CD4-positive, alpha-beta T cell treated with Interleukin-15 for 4 hours (primary cell): Measurements from ENCODE around the gene ZFPM1.

Experiments used
- DNase-seq: peaks from one replicate; pipeline ENCODE4 v3.0.0-alpha.2; 2020; ENCODE audit warnings: low spot score

Gene ZFPM1

DNA sequence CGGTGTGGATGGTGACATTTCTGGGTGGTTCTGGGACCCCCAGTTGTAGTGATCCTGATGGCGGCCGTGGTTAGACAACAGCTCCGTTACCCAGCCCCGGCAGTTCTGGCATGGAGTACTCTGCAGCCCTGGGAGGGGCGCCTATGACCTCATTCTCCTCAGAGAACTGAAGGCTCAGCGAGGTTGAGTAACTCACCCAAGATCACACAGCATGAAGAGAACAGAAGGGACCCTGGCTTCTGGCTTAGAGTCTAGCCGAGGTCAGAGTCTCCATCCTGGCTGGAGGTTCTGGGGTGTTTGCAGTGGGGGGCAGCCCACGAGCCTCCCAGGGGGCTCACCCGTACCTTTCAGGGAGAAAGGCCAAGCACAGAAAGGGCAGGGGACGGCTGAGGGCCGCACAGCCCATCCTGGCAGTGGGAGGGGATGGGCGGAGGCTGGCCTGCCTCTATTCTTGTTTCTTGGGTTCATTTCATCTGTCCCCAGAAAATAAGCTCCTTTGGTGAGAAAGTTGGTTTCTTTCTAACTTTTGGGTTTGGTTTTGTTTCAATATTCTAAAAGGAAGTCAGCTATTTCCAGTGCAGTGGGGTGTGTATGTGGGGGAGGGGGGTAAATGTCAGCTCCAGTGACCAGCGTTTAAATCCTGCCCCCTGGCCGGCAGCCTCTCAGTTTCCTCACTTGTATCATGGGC, 13.2 kb downstream of the ZFPM1 start:
- DNase-seq = peak; percentile 25

DNA sequence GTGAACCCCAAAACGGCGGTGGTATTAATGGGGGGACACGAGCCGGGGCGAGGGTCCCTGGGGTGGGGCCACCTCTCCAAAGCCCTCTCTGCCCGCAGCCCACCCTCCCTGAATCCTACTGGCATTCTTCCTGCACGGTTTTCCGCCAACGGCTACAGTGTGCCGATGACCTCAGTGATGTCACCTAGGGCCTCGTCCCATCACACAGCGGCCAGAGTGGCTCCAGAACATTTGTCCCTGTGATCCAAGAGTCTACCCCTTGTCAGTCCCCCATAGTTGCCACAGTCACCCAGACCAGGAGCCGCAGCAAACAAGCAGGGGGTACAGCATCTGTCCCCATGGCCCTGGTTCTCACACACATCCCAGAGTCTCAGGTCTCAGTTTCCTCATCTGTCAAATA, 13.9 kb downstream of the ZFPM1 start:
- DNase-seq = no peak

DNA sequence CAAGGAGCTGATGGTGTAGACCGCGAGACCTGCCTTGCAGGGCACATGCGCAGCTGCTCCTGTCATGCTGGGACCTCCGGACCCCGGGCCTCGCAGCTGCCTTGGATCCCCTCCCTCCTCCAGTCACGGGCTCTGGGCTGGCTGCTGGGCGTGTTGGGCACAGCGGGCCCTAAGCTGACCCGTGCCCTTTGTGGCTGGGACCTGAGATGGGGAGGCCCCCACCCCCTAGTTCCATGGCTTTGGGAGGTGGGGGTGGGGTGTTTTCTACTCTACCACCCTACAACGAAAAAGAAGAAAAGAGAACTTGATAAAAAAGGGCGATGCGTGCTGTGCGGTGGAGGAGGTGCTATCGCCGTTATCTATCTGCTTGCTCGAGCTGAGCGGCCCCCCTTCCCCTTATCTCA, 14.5 kb downstream of the ZFPM1 start:
- no peak for DNase-seq

DNA sequence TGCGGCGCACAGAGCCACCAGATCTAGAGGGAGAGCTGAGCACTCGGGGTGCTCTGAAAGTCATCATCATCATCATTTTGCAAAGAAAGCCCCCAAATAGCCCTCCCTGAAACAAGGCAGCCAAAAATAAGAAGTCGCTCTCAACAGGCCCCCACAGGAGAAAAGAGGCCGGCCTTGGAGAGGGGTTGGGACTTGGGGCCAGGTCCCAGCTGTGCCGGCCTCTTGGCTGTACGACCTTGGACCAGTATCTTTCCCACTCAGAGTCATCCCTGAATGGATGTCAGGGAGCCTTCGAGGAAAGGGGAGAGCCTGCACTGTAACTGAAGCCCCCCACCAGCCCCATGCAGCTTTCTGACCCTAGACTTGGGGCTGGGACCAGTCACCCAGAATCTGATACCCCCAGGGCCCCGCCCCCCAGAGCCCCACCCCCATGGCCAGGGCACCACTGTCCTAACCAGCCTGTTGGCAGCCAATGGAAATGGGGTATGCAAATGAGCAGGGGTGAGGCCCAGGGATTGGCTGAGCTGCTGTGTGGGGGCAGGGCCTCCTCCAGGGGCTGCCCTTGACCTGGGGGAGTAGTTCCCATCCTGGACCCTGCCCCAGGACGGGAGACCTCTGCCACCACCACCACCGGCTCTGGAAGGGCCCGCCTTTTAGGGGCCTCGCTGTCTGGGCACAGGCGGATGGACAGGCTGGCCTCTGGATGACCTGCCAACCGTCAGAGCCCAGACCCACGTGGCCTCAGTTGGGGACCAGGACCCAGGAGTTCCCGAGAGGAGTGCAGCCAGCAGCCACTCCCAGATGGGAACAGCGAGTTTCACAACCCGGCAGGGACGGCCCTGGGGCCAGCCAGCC, 15.4 kb downstream of the ZFPM1 start:
- no peak for DNase-seq

DNA sequence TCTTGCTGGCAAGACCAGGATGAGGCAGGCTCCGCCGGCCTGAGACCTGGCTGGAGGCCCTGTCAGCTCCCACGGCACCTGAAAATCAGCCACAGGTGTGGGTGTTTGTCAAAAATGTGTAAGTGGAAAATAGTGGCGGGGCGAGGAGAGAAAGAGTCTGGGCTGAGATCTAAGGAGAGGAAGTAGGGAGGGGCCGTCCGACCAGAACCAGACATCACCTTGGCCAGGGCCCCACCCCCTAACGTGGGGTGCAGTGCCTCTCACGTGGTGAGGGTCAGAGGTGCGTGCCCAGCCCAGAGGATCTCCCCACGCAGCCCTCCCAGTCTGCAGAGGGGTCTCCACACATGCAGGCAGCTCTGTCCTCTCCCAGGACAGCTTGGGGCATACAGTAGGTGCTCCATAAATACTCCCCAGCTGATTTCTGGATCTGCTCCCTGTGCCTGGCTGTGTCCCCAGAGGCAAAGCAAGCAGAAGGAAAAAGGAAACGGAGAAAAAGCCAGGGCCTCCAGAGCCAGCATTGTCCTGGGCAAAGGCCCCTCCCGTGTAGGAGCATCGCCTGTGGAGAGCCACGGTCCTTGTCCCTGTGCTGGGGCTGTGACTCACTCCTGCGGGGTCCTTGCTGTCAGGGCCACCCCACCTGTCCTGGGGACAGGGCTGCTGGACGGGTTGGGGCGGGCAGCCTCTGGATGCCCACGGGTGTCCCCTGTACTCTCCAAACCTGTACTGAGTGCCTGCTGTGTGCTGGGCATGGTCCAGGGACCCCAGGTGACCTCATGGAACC, 16.7 kb downstream of the ZFPM1 start:
- DNase-seq = peak; percentile 54

DNA sequence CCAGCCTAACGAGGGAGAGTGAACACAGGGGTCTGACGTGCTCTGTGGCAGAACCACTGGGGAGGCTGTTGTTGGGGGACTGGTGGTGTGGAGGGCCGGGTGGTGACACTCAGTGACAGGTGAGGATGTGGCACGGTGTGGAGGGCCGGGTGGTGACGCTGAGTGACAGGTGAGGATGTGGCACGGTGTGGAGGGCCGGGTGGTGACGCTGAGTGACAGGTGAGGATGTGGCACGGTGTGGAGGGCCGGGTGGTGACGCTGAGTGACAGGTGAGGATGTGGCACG, 17.3 kb downstream of the ZFPM1 start:
- DNase-seq = peak; percentile 23

DNA sequence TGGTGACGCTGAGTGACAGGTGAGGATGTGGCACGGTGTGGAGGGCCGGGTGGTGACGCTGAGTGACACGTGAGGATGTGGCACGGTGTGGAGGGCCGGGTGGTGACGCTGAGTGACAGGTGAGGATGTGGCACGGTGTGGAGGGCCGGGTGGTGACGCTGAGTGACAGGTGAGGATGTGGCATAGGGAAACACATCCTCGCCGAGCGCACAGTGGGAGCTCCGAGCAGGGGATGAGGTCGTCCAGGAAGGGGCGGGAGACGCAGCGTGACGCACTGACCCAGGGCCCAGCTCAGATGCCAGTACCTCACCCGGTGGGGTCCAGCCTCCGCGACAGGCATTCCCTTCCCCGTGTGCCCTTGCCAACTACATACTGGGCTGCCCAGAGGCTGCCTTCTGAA, 17.6 kb downstream of the ZFPM1 start:
- DNase-seq = peak; percentile 17

DNA sequence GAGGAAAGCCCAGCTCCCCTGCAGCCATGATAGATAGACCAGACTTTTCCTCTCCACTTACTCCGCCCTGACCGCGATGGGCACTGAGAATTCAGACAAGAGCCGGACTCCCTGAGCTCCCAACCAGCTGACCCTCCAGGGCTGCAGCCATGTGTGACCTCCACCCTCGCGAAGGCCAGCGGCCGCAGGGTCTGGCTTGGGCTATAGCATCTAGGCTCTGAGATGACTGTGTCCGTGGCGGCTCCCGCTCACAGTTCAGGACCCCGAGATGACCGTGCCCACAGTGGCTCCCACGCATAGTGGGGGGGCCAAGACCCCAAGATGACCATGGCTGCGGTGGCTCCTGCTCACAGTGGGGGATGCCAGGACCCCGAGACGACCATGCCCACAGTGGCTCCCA, 18.0 kb downstream of the ZFPM1 start:
- DNase-seq = no peak

DNA sequence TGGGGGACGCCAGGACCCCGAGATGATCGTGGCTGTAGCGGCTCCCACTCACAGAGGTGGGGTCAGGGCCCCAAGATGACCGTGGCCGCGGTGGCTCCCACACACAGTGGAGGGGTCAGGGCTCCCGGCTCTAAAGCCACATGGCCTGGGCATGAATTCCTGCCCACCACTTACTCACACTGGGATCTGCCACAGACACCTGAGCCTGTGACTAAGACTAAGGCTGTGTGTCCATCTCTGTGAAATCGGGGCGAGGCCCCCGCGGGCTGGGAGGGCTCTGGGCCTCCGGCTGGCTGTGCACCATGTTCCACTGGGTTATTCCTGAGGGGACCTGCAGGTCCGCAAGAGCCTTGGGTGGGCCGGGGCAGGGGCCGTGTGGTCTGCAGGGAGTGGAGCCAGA, 18.5 kb downstream of the ZFPM1 start:
- no peak for DNase-seq

DNA sequence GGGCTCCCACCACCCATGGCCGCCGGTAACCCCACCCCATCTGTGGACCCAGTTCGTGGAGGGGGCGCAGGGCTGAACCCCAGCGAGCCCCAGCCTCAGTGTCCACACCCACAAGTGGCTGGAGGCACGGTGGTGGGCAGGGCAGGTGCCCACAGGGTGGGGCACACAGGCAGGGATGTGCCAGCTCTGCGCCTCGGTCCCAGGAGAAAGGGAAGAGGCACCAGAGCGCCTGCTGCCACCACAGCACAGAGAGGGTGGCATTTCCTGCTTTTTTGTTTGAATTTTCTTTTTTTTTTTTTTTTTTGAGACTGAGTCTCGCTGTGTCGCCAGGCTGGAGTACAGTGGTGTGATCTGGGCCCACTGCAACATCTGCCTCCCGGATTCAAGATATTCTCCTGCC, 19.0 kb downstream of the ZFPM1 start:
- DNase-seq = no peak

DNA sequence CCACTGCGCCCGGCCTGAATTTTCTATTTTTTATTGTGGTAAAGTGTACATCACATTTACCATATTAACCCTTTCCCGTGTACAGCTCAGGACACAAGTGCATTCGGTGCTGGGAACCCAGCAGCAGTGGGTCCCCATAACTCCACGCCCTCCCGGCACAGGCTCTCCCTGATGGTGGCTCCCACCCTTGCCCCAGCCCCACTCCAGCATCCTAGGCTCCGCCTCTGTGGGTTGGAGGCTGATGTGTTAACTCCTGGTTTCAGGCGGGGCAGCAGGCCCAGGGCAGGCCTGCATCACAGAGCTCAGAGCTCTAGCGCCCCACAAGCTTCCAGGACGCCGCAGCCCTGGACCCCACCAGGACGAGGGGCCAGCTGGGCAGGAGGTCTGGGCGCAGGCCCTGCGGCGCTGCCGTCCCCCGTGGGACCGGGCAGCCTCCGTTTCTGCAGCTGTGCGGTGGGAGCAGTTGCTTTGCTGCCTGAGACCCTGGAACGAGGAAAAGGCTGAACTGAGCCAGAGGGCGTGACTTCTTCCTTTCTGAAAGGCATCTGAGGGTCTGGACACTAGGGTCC, 19.6 kb downstream of the ZFPM1 start:
- no peak for DNase-seq

DNA sequence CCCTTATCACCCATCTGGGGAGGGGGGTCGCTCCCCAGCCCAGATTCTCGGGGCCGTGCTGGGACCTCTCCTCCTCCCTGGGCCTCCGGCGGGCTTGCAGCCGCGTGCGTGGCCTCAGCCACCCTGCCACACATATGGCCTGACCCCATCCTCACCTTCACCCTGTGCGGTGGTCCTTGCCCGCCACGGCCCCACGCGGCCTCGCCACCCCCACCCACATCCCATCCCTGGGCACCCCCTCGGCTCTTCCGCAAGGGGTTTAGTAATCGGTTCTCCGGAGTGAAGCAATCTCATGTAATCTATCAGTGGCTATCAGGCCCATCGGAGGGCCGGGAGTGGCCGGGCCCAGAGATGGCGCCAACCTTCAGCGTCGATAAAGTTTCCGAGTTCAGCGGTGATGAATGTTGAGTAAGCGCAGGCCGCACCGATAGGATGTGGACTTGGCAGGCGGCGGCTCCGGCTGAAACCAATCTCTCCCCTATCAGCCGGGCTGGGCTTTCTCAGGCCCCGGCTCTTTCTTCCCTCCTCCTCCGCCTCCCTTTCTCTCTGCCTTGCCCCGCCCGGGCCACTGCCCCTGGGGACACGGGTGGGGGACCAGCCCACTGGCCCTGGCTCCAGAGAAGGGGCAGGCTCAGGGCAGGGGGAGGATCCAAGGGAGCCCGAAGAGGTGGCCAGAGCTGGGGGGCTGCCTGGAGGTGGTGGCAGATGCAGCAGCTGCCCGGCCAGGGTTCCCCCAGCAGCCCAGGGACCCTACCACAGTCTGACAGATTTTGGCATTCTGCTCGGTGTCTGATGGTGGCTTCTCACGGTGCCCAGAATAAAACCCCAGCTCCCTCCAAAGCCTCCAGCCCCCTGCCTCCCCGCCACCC, 20.8 kb downstream of the ZFPM1 start:
- DNase-seq = no peak

DNA sequence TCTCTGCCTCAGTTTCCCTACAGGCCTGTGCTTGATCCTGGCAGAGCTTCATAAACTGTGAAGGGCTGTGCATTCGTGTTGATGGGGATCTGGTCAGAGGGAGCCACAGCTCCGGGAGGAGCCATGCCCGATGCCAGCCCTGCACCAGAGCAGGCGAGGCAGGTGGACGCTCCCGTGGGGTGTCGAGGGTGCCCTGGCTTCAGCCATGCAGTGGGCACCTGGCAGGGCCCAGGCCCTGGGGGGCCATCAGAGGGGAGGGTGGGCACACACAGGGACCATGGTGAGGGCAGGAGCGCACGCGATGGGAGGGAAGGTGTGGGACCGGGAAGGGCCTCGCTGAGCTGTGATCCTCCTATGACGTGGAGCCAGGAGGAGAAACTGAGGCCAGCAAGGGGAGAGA, 22.0 kb downstream of the ZFPM1 start:
- DNase-seq = no peak

DNA sequence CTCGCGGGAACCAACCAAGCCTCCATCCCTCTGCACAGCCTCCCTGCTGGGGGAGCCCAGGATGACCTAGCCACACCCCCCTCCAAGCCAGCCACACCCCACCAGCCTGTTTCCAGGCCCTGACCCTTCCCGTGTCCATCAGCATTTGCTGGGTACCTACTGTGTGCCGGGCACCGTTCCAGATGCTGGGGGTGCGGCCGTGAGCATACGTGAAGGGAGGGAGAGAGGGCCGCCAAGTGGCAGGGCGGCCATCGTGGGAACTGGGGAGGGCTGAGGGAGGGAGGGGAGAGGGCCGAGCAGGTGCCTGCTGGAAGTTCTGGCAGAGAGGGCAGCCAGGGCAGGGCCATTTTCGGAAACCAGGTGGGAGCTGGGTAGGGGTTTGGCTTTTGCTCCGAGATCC, 23.1 kb downstream of the ZFPM1 start:
- DNase-seq = no peak

DNA sequence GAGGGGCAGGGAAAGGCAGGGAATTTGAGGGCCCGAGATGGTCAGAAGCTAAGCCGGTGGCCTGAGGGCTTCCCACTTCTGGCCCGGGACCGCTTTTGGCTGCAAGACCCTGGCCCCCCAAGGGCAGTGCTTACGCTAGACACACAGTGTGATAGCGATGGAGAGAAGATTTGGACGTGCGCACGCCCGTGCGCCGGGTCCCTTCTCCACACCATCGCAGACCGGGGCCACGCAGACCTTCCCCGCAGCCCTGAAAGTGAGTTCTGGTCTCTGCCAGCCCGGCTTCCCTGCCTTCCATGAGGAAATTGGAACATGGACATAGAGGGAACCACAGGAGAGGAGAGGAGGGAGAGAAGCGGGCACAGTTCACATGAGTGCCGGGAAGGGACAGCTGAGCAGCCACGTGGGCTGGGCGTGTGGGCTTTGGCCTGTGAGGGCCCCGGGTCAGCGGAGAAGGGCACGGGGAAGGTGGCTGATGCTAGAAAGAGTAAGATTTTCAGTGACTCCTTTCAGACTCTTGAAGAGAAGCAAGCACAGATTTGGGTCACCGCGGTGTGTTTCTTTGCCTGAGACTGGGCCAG, 23.8 kb downstream of the ZFPM1 start:
- DNase-seq = no peak

DNA sequence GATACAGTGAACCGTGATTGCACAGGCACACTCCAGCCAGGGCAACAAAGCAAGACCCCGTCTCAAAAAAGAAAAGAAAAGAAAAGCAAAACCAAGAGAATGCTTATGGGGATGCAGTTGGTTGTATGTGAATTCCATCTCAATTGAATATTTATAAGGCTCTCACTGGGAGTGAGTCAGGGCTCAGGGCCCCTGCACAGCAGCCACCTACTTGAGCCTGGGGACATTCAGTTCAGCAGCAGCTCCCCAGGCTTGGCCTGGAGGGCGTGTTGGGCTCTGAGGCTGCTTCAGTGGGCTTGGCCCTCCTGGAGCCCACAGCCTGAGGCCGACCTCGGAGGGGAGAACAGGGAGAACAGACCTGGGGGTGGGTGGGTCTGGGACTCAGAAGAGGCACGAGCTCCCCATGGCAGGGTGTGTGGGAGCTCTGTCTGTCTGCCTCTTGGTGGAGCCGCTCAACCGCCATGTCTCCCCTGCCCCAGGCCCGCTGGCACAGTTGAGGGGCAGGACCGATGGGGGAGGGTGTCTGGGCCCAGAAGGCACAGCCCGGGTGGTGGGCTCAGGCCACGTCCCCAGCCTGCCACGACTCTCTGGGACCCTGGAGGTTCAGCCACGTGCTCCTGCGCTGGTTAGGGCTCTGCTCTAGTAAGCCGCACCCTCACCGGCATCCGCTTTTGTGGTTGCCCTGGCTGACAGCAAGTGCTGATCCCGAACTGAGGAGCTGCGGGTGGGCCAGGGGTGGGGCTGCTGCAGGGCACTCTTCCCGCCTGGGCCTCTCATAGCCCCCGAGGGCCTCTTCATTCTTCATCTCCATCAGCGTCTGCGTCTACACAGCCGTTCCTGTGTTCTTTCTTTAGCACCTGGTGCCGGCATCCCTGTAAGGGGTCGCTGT, 24.8 kb downstream of the ZFPM1 start:
- peak; percentile 30 for DNase-seq

DNA sequence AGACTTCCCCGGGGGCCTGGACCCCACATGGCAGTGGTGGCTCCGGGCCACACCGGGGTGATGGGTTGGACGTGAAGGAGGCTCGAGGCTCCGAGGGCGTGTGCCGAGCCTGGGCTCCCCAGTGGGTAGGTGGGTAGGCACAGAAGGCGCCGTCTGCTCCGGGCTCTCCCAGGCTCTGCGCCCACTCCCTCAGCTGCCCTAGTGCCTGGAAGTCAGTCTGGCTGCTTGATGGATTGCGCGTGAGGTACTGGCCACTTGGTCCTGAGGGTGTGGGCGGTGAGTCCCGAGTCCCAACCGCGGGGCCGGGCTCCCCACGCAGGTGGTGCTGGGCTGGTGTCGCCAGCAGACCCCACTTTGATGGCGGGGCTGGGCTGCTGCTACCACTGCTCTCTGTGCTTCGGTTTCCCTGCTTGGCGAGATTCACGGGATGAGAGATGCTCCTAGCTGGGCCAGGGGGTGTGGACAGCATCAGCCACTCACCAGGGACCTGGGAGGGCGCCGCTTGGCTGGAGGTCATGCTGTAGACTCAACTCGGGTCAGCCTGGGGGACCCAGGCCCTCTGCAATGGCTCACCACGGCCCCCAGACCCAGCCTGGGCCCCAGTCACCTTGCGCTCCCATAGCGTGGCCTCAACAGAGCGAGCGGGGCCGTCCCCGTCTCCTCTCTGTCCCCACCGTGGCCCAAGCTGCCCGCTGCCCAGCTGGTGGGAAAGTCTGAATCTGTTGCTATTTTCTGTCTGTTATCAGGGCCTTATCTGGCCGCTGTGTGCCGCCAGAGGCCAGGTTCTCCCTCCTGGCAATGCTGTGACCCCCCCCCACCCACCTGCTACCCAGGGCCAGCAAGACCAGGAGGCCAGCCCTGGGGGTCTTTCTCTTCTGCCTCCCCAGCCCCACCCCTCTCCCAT, 26.1 kb downstream of the ZFPM1 start:
- DNase-seq = no peak

DNA sequence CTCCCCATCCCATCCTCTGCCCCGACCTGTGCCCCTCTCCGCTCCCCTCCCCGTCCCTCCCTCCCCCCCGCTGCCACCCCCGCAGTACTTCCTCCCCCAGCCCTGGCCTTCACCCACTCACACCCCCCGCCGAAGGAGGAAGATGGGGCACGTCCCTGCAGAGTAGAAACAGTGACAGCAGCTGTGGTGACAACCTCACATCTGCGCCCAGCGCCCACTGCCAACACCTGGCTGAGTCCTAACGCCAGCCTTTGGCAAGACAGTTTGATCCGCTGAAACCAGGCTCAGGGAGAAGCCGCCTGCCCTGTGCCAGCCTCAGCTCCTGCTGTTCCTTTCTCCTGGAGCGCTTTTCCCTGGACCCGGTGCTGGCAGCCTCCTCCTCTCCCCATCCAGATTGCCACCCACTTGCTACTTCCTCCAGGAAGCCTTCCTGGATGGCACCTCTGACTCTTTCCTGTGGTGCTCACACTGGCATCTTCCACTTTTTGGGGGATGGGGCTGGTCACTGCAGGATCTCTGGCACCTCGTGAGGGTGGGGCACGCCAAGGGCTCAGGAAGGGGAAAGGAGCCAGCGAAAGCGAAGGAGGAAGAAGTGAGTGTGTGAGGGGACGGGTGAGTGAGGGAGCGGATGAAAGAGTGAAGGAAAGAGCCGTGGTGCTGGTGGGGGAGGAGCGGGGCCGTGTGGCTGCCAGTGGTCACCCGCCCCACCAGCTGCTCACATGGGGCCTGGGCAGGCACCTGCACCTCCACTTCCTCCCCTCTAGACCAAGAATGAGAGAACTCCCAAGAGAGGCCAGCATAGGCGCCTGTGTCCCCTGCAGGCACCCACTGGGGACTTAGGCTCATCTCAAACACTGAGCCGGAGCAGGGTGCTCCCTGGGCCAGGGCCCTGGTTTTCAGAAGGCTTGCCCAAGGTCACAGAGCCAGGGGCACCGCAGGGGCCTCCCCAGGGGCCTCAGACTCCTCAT, 27.0 kb downstream of the ZFPM1 start:
- DNase-seq = peak; percentile 25
